ENCODE results near the gene SPRN.
"Not testable (repeated sequence)": the region's sequence is repeated elsewhere in the genome, so short reads cannot be mapped to it uniquely, and the experiment has no call there.

SPRN gene

DNA sequence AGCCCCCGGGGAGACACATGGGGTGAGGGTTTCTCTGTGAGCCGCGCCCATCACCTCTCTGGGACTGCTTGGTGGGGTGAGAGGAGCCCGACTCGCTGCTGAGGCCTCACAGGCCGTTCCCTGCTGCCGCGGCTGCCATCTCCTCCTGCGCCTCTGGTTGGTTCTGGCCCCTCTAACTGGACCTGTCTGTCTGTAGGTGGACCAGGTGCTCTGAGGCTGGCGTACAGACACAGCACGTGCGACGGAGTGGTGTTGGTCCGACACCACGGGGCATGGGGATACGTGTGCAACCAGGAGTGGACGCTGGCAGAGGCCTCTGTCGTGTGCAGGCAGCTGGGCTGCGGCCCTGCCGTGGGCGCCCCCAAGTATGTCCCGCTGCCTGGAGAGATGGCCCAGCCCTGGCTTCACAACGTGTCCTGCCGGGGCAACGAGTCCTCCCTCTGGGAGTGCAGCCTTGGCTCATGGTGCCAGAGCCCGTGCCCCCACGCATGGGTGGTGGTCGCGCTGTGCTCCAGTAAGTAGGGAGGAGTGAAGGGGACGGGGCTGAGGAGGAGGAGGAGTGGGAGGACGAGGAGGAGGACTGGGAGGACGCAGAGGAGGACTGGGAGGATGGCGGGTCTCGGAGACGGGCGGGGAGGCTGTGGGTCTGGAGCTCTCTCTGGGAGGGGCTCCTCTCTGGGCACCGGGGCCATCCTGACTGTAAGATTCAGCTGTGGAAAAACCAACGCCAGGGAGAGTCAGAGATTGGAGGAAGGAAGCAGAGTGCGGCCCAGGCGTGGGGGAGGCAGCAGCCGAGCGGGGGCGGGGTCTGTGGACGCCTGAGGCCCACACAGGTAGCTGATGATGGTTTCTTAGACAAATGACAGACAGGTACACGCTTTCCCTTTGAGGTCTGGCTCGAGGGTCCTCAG lies 31.9 kb upstream of the SPRN start:
- no peak for DNase-seq (ENCODE audit: low spot score)

DNA sequence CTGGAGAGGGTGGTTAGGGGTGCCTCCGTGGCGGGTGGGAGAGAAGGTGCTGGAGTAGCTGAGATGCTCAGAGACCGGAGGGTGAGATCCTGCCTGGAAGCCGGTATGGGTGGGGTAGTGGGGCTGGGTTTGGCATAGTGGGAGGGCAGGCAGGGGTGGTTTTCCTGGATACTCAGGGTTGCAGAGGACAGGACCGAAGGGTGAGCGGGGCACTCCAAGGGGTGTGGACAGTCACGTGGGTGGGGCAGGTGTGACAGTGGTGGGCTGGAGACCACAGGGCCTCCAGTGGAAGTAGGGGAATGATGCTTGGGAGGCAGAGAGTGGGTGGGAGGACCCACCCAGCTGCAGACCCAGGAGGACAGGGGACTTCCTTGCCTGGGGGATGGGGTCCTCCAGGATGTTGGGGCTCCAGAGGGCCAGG lies 31.2 kb upstream of the SPRN start:
- DNase-seq (ENCODE audit: low spot score), result no peak

DNA sequence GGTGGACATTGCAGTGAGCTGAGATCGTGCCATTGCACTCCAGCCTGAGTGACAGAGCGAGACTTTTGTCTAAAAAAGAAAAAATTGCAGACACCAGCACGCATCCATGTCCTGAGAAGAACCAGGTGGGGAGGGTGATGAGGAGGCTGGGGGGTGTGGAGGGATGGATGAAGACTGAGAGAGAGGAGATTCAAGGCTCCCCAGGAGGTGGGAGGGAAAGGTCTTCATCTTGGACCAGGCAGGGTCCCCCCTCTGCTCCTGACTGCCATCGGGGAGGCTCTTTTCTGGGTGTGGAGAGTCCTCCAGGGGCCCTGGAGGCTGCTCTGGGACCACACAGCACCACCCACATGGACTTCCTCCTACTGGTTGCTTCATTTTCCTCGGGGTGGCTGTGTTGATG lies 30.8 kb upstream of the SPRN start:
- no peak for DNase-seq (ENCODE audit: low spot score)

DNA sequence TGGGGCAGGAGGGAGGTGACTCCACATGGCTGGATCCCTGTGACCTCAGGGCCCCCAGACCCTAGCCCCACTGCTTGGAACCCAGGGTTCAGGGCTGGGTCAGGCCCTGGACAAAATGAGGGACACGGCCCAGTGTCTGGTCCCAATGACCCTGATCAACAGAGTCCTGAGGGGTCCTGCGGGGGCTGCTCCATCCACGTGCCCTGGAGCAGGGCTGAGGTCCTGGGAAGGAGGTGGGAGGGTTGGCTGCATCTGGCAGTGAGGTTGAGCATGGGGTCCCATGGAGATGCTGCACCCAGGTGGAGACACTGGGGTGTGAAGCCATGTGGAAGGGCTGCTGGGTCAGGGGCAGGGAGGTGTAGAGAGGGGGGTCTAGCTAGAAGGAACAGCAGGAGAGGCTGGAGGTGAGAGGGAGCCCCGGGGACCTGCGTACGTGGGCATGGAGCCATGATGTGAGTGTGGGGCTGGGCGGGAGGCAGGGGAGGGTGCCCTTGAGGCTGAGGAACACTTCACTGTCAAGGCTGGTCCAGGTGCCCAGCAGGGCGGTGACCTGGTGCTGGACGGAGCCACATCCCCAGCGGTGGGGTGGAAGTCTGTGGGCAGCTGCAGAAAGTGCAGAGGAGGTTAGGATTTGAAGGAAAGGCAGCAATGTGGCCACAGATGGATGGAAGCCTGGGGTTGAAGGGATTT lies 29.9 kb upstream of the SPRN start:
- no peak for DNase-seq (ENCODE audit: low spot score)

DNA sequence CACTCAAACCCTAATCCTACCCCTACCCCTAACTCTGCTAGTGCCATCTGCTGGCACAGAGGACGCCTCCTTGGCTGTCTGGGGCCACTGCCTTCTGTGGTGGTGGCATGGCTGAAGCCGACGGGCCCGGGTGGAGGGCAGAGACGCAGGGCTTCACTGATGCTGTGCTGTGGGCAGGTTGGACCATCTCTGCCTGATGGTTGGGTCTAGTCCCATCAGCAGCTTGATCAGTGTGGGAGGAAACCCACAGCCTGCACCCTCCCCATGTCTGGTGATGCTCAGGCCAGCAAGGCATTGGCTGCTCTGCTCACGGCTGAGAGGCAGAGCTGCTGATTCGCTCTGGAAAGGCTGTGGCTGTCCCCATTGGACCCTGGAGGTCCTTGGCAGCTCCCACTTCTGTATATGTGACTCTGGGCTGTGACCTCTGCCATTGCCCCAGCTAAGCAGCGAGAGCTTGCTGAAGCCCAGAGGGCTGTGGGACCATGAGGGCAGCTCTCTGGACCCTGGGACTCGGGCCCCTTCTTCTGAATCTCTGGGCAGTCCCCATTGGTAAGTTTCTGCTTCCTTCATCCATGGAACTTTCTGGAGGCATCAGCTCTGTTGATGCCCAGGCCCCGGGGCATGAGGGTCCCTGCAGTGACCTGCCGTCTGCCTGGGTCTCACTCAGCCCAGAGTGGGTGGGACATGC lies 29.2 kb upstream of the SPRN start, which contains the start of gene SCART1:
Gene SCART1, plus strand, starts transcription at position 430 of the 688 bp plus-strand sequence. Its CDS starts 53 bp downstream, at position 483.
- DNase-seq (ENCODE audit: low spot score), result no peak

DNA sequence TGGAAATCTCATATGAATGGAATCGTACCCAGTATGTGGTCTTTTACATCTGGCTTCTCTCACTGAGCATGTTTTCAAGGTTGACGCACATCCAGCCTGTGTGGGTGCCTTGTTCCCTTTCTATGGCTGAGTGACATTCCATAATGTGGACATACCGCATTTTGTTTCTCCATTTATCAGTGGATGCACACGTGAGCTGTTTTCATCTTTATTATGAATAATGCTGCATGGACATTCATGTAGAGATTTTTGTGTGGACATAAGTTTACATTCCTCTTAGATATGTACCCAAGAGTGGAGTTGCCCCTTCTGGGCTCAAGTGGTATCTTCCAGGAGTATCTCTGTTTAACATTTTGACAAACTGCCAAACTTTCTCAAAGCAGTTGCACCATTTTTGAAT lies 28.0 kb upstream of the SPRN start:
- DNase-seq (ENCODE audit: low spot score), result no peak

- DNase-seq (ENCODE audit: low spot score), result no peak
Measured at GRCh38 chr10:133451346-133451745, 26.9 kb upstream of the SPRN start.

DNA sequence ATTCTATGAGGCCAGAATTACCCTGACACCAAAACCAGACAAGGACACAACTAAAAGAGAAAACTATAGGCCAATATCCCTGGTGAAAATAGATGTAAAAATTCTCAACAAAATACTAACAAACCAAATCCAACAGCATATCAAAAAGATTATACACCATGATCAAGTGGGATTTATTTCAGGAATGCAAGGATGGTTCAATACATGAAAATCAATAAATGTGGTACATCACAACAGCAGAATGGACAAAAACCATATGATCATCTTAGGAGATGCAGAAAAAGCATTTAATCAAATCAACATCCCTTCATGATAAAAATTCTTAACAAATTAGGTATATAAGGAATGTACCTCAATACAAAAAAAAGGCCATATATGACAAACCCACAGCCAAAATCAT lies 23.7 kb upstream of the SPRN start:
- no peak for DNase-seq (ENCODE audit: low spot score)

- no peak for DNase-seq (ENCODE audit: low spot score)
Measured at GRCh38 chr10:133446979-133447378, 22.6 kb upstream of the SPRN start.

- DNase-seq (ENCODE audit: low spot score), result no peak
Measured at GRCh38 chr10:133445751-133446708, 21.6 kb upstream of the SPRN start.

DNA sequence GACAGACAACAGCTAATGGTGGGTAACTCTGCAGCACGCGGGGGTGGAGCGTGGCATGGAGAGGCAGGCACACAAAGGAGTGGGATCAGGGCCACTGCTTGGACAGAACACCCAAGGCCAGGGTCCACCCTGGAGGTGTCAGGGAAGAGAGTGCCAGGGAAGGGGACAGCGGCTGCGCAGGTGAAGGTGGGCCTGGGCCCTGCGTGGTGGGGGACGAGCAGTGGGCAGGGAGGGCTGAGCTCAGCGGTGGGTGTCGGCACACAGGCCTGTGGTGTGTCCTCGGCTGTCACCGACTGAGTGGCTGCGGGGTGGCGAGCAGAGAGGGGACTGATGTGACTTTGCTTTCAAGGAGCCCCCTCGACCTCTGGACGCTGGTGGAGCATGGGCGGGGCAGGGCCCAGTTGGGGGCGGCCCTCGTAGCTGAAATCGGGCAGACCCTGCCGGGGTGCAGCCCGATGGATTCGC lies 20.9 kb upstream of the SPRN start:
- no peak for DNase-seq (ENCODE audit: low spot score)

DNA sequence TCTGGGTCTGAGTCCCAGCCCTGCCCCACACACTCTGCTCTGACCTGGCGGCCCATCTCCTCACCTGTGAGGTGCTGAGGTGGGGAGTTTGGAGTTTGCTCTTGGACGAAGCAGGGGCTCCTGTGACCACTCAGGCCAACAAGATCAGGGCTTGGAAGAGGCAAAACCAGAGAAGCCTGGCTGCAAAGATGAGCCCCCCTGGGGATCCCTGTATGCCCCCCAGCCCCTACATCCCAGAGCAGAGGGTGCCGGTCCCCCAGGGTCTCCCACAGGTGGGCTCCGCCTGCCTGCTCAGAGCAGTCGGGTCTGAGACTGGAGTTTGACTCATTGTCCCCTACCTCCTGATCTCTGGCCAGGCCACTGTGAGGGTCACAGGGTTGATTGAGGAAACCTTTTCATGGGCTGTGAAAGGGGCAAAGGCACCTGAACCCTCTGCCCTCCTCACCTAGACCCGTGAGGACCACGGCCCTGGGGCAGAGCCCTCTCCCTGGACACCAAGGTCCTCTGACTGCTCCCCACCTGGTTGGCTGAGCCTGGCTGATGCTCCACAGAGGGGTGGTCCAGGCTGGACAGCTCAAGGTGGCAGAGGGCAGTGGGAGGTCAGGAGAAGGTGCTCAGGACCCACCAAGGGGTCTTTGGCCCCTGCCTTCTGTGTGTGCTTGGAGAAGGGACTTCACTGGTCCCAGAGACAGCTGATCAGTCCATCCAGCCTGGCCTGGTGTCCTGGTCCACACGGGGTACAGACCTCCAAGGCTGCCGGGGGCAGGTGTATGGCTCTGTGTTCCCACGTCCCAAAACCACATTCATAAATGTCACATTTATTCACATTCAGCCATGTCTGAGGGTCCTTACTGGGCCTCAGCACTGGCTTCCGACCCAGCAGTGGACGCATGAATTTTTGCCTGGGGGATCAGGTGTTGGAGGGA lies 20.2 kb upstream of the SPRN start:
- DNase-seq (ENCODE audit: low spot score), result no peak

- no peak for DNase-seq (ENCODE audit: low spot score)
Measured at GRCh38 chr10:133442967-133443924, 18.8 kb upstream of the SPRN start.

GRCh38 chr10:133442191-133442966 lies 18.0 kb upstream of the SPRN start:
- no peak for DNase-seq (ENCODE audit: low spot score)

- DNase-seq (ENCODE audit: low spot score), result no peak
Measured at GRCh38 chr10:133441780-133442179, 17.4 kb upstream of the SPRN start.

GRCh38 chr10:133441356-133441755 lies 16.9 kb upstream of the SPRN start:
- DNase-seq (ENCODE audit: low spot score), result not testable (repeated sequence)

GRCh38 chr10:133440633-133441285 lies 16.3 kb upstream of the SPRN start:
- DNase-seq (ENCODE audit: low spot score), result no peak
